ENCODE measurements around the gene PTPRN2.
"Not testable (repeated sequence)": the region's sequence is repeated elsewhere in the genome, so short reads cannot be mapped to it uniquely, and the experiment has no call there.

PTPRN2 gene

GRCh38 chr7:158460665-158461064 lies 127.0 kb downstream of the PTPRN2 start:
- H3K4me3 ChIP-seq (ENCODE audit: low read depth, low read length), result no peak overlapping the region
- TF ChIP-seq CTCF (IDR thresholded peaks at IDR 0.05; ENCODE audit: low read depth, low read length), result no peak

GRCh38 chr7:158458716-158459282 lies 128.8 kb downstream of the PTPRN2 start:
- no peak for TF ChIP-seq CTCF (IDR thresholded peaks at IDR 0.05; ENCODE audit: low read depth, low read length)
- no peak overlapping the region for H3K4me3 ChIP-seq (ENCODE audit: low read depth, low read length)

GRCh38 chr7:158458096-158458495 lies 129.5 kb downstream of the PTPRN2 start:
- TF ChIP-seq CTCF (IDR thresholded peaks at IDR 0.05; ENCODE audit: low read depth, low read length), result no peak
- no peak overlapping the region for H3K4me3 ChIP-seq (ENCODE audit: low read depth, low read length)

GRCh38 chr7:158457586-158457985 lies 130.0 kb downstream of the PTPRN2 start:
- not testable (repeated sequence) for H3K4me3 ChIP-seq (ENCODE audit: low read depth, low read length)

GRCh38 chr7:158454631-158455030 lies 133.0 kb downstream of the PTPRN2 start:
- no peak overlapping the region for H3K4me3 ChIP-seq (ENCODE audit: low read depth, low read length)
- no peak for TF ChIP-seq CTCF (IDR thresholded peaks at IDR 0.05; ENCODE audit: low read depth, low read length)

GRCh38 chr7:158453663-158454062 lies 134.0 kb downstream of the PTPRN2 start:
- H3K4me3 ChIP-seq (ENCODE audit: low read depth, low read length), result no peak overlapping the region
- TF ChIP-seq CTCF (IDR thresholded peaks at IDR 0.05; ENCODE audit: low read depth, low read length), result no peak

- H3K4me3 ChIP-seq (ENCODE audit: low read depth, low read length), result no peak overlapping the region
- no peak for TF ChIP-seq CTCF (IDR thresholded peaks at IDR 0.05; ENCODE audit: low read depth, low read length)
Measured at GRCh38 chr7:158452331-158452730, 135.3 kb downstream of the PTPRN2 start.

GRCh38 chr7:158450476-158451124 lies 137.0 kb downstream of the PTPRN2 start:
- no peak overlapping the region for H3K4me3 ChIP-seq (ENCODE audit: low read depth, low read length)
- no peak for TF ChIP-seq CTCF (IDR thresholded peaks at IDR 0.05; ENCODE audit: low read depth, low read length)

All from WI38 (cell line).